MM.1S (cell line): Measurements from ENCODE around the gene LSM14B.

Experiments
- CTCF ChIP-seq: fragments of 300-600 bp; sonication (generic); IDR thresholded peaks from 2 replicates; pipeline ENCODE4 v1.5.1; 2016; ENCODE audit warnings: antibody characterized with exemption, low read length, mixed read lengths
- EZH2 ChIP-seq: fragments of 300-600 bp; sonication (generic); optimal IDR thresholded peaks from 2 replicates; pipeline ENCODE3; 2017; ENCODE audit warnings: low read depth, mild to moderate bottlenecking, antibody characterized with exemption, low read length, mixed read lengths
- EZH2phosphoT487 ChIP-seq: fragments of 300-600 bp; sonication (generic); IDR thresholded peaks from 2 replicates; pipeline ENCODE4 v1.6.1; 2018; ENCODE audit warnings: antibody characterized with exemption, low read length

- TF ChIP-seq CTCF = no peak
- no peak for TF ChIP-seq EZH2phosphoT487
- TF ChIP-seq EZH2 = no peak
Measured at GRCh38 chr20:62155428-62156253, 33.4 kb downstream of the LSM14B start.
